Keratinocyte (primary cell): ENCODE results near the gene TBC1D5. TPM values are rescaled to one million over a fixed set of nuclear protein-coding genes. Genes with fewer than 3 reads are reported as not detected.

Experiments used
- DNase-seq: peaks from one replicate; pipeline ENCODE4 v3.0.0-alpha.2; 2011; ENCODE audit warnings: low read depth, missing footprints, low spot score
- FAIRE-seq: peaks from 2 replicates; lab custom pipeline; 2011; peaks lifted over from hg19 to GRCh38; lab: Jason Lieb, UNC
- H2AFZ ChIP-seq: 2 replicates; pipeline ENCODE4 v1.6.0; 2012; ENCODE audit warnings: low read length, control low read depth, inconsistent platforms; ENCODE audit not compliant: control insufficient read depth
- H3K27ac ChIP-seq: 2 replicates; pipeline ENCODE4 v1.5.1; 2011; ENCODE audit warnings: low read length; ENCODE audit not compliant: control insufficient read depth, insufficient read depth
- H3K27me3 ChIP-seq: 3 replicates; pipeline ENCODE4 v1.6.0; 2011; ENCODE audit warnings: low read length; ENCODE audit not compliant: control insufficient read depth, insufficient read depth; ENCODE audit errors: extremely low read depth
- H3K36me3 ChIP-seq, 2 experiments: 2 replicates in 1 of 2; 3 replicates in 1 of 2; pipeline ENCODE4 v1.5.1; 2011; ENCODE audit warnings: low read length in 2 of 2, mild to moderate bottlenecking in 1 of 2; ENCODE audit not compliant: control insufficient read depth in 2 of 2, insufficient read depth in 2 of 2; ENCODE audit errors: extremely low read depth in 1 of 2
- H3K4me1 ChIP-seq: 3 replicates; pipeline ENCODE4 v1.5.1; 2011; ENCODE audit warnings: low read length; ENCODE audit not compliant: control insufficient read depth, insufficient read depth; ENCODE audit errors: extremely low read depth
- H3K4me2 ChIP-seq: 3 replicates; pipeline ENCODE4 v1.6.0; 2011; ENCODE audit warnings: low read depth, low read length; ENCODE audit not compliant: control insufficient read depth, insufficient read depth; ENCODE audit errors: extremely low read depth
- H3K4me3 ChIP-seq, 3 experiments: fragments of 200-600 bp in 1 of 3; sonication (generic) in 1 of 3; 2 replicates in 2 of 3; 3 replicates in 1 of 3; pipeline ENCODE4 v1.5.1; 2011 to 2016; ENCODE audit warnings: low read length in 3 of 3, mild to moderate bottlenecking in 3 of 3, control low read depth in 2 of 3, inconsistent platforms in 1 of 3, low read depth in 1 of 3, mixed read lengths in 1 of 3, mixed run types in 1 of 3, moderate library complexity in 1 of 3; ENCODE audit not compliant: control insufficient read depth in 2 of 3, insufficient read depth in 2 of 3; ENCODE audit errors: extremely low read depth in 1 of 3
- H3K79me2 ChIP-seq: 2 replicates; pipeline ENCODE4 v1.6.0; 2012; ENCODE audit warnings: low read length; ENCODE audit not compliant: control insufficient read depth, insufficient read depth
- H3K9ac ChIP-seq: 3 replicates; pipeline ENCODE4 v1.6.0; 2011; ENCODE audit warnings: low read length; ENCODE audit not compliant: control insufficient read depth, insufficient read depth; ENCODE audit errors: extremely low read depth
- H3K9me1 ChIP-seq: 3 replicates; pipeline ENCODE4 v1.6.0; 2011; ENCODE audit warnings: low read length; ENCODE audit not compliant: control insufficient read depth, insufficient read depth; ENCODE audit errors: extremely low read depth
- H3K9me3 ChIP-seq: 2 replicates; pipeline ENCODE4 v1.5.1; 2012; ENCODE audit warnings: low read depth, low read length; ENCODE audit not compliant: control insufficient read depth
- H4K20me1 ChIP-seq: 3 replicates; pipeline ENCODE4 v1.6.0; 2011; ENCODE audit warnings: low read length; ENCODE audit not compliant: control insufficient read depth, insufficient read depth; ENCODE audit errors: extremely low read depth
- CTCF ChIP-seq, 3 experiments: IDR thresholded peaks in 1 of 3; conservative IDR thresholded peaks in 1 of 3; optimal IDR thresholded peaks in 1 of 3; 2 replicates in 2 of 3; 3 replicates in 1 of 3; pipeline versions ENCODE3 to v1.5.1; 2011; ENCODE audit warnings: low read length in 3 of 3, mild to moderate bottlenecking in 3 of 3, moderate library complexity in 2 of 3, control low read depth in 1 of 3, inconsistent platforms in 1 of 3; ENCODE audit not compliant: insufficient read depth in 2 of 3; ENCODE audit errors: extremely low read depth in 1 of 3
- EZH2 ChIP-seq: IDR thresholded peaks from one replicate; pipeline ENCODE4 v1.6.1; 2012; ENCODE audit warnings: inconsistent platforms, mild to moderate bottlenecking, low read length, moderate library complexity
- dilution Hi-C: fragments of 300-500 bp; cut with MboI; formaldehyde crosslinking; loops from one replicate; pipeline ENCODE4 v1.7.0; 2020; ENCODE audit warnings: low sequenced_read_pairs; ENCODE audit not compliant: extremely low pct_ligation_motif_present
- polyA plus RNA-seq, 5 experiments: library from polyadenylated mRNA; depleted of rRNA in 3 of 5; stranded (reverse) in 3 of 5; stranded (forward) in 1 of 5; unstranded in 1 of 5; fragments of >200 nt; gene quantifications; 1 replicate in 1 of 5; 2 replicates in 3 of 5; 3 replicates in 1 of 5; pipeline versions ENCODE4 v1.2.1 to v1.2.3, GENCODE V29; 2011 to 2012; ENCODE audit warnings: missing spikeins in 2 of 5, low read depth in 1 of 5, low replicate concordance in 1 of 5

TBC1D5 gene
- polyA plus RNA-seq, 1 donor (not counting 4 experiments of a cell fraction or from before 2014, with no cell fraction given) = 25.8 TPM

GRCh38 chr3:17243621-17244020 lies 498.8 kb downstream of the TBC1D5 start:
- H3K4me2 ChIP-seq = no peak overlapping the region
- FAIRE-seq (no peak), DNase-seq (no peak)
- H3K27me3 ChIP-seq = no peaks in the 10 kb centered on the region
- H3K4me1 ChIP-seq = no peaks in the 10 kb centered on the region
- H3K4me3 ChIP-seq = no peak overlapping the region
- H3K27ac ChIP-seq = no peak overlapping the region
- no peaks in the 10 kb centered on the region for H3K9me1 ChIP-seq
- dilution Hi-C loops = no loop called here
- no peaks in the 10 kb centered on the region for H3K36me3 ChIP-seq
- no peaks in the 10 kb centered on the region for H3K79me2 ChIP-seq
- no peaks in the 10 kb centered on the region for H4K20me1 ChIP-seq
- no peak for TF ChIP-seq CTCF (optimal IDR thresholded peaks at IDR 0.05 in 1 of 3, IDR thresholded peaks at IDR 0.05 in 1 of 3, conservative IDR thresholded peaks at IDR 0.05 in 1 of 3; ENCODE audit: extremely low read depth in 1 of 3, insufficient read depth in 2 of 3, low read length in 3 of 3)
- H3K9me3 ChIP-seq = no peaks in the 10 kb centered on the region
- no peak overlapping the region for H2AFZ ChIP-seq
- H3K9ac ChIP-seq = no peak overlapping the region

GRCh38 chr3:17239417-17239816 lies 503.0 kb downstream of the TBC1D5 start:
- TF ChIP-seq CTCF (optimal IDR thresholded peaks at IDR 0.05 in 1 of 3, IDR thresholded peaks at IDR 0.05 in 1 of 3, conservative IDR thresholded peaks at IDR 0.05 in 1 of 3; ENCODE audit: extremely low read depth in 1 of 3, insufficient read depth in 2 of 3, low read length in 3 of 3) = no peak
- no peak for TF ChIP-seq EZH2
- Histone ChIP-seq H4K20me1 (no peaks in the 10 kb centered on the region), H3K27me3 (no peaks in the 10 kb centered on the region), H3K4me3 (no peak overlapping the region), H3K9me1 (no peaks in the 10 kb centered on the region), H3K4me1 (no peaks in the 10 kb centered on the region), H2AFZ (no peak overlapping the region), H3K36me3 (peaks cover 3 to 5% of the 10 kb centered on the region in 2 experiments), H3K9me3 (no peaks in the 10 kb centered on the region), H3K4me2 (no peak overlapping the region), H3K9ac (no peak overlapping the region), H3K27ac (no peak overlapping the region), H3K79me2 (no peaks in the 10 kb centered on the region)
- dilution Hi-C loops = no loop called here
- DNase-seq = no peak
- no peak for FAIRE-seq
